Mesodermal cell (in vitro differentiated cells): ENCODE data around the gene KLHDC3.

ENCODE experiments used
- H3K27ac ChIP-seq: 2 replicates; pipeline ENCODE4 v1.7.0; 2013; ENCODE audit warnings: mild to moderate bottlenecking, low read depth, low read length, moderate library complexity; ENCODE audit not compliant: severe bottlenecking
- H3K36me3 ChIP-seq: 2 replicates; pipeline ENCODE4 v1.7.1; 2013; ENCODE audit warnings: mild to moderate bottlenecking, low read length, moderate library complexity; ENCODE audit not compliant: control insufficient read depth, insufficient read depth
- H3K4me1 ChIP-seq: one replicate; pipeline ENCODE4 v1.7.1; 2013; ENCODE audit warnings: mild to moderate bottlenecking, low read length; ENCODE audit not compliant: insufficient read depth, control insufficient read depth, poor library complexity, severe bottlenecking
- H3K4me3 ChIP-seq: 2 replicates; pipeline ENCODE4 v1.7.0; 2013; ENCODE audit warnings: low read length, control low read depth, mild to moderate bottlenecking; ENCODE audit not compliant: insufficient read depth, poor library complexity, severe bottlenecking; ENCODE audit errors: extremely low read depth
- H3K9me3 ChIP-seq: 2 replicates; pipeline ENCODE4 v1.7.1; 2013; ENCODE audit warnings: mild to moderate bottlenecking, low read length, moderate library complexity; ENCODE audit not compliant: control insufficient read depth
- WGBS, 2 experiments: methylation state at CpG; one replicate each; pipeline ENCODE4 v1.1.5; 2013; ENCODE audit warnings: missing lambda C conversion rate in 2 of 2; ENCODE audit not compliant: insufficient coverage in 2 of 2; 5-methylcytosine and 5-hydroxymethylcytosine counted together

Gene KLHDC3

DNA sequence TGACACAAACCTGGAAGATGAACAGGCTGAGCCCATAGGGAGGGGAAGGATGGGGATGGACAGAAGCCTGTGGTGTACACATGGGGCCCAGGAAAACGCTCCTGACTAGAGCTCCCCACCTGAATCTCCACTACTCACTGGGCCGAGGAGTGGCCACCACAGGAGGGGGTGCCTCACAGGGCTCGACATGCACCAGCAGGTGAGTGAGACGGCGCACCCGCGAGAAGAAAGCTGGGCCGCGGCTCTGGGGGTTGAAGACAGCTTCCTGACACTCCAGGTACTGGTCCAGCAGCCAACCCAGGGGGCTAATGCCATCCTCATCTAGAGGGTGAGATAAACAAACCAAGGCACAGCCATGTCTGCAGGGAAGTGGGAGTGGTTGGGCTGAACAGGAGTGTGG is 29.3 kb downstream of the KLHDC3 start:
- WGBS, 2 experiments, result 96 to 98% methylated on average over 4 to 8 of the region's 9 CpGs
- peaks cover 91% of the 10 kb centered on the region for H3K36me3 ChIP-seq
- no peaks in the 10 kb centered on the region for H3K9me3 ChIP-seq
- H3K4me3 ChIP-seq, result no peak overlapping the region
- no peak overlapping the region for H3K27ac ChIP-seq
- no peaks in the 10 kb centered on the region for H3K4me1 ChIP-seq

- H3K4me1 ChIP-seq, result no peaks in the 10 kb centered on the region
- peaks cover 90% of the 10 kb centered on the region for H3K36me3 ChIP-seq
- H3K9me3 ChIP-seq, result no peaks in the 10 kb centered on the region
- H3K4me3 ChIP-seq, result no peak overlapping the region
- 96% methylated on average over 10 to 11 of the region's 11 CpGs for WGBS, 2 experiments
- no peak overlapping the region for H3K27ac ChIP-seq
These were observed 31.4 kb downstream of the KLHDC3 start for GRCh38 chr6:43045371-43045930.

- no peak overlapping the region for H3K4me3 ChIP-seq
- peaks cover 90% of the 10 kb centered on the region for H3K36me3 ChIP-seq
- H3K27ac ChIP-seq, result no peak overlapping the region
- peaks cover 20% of the 10 kb centered on the region for H3K4me1 ChIP-seq
- 100% methylated on average over 6 to 7 of the region's 7 CpGs for WGBS, 2 experiments
- H3K9me3 ChIP-seq, result no peaks in the 10 kb centered on the region
These were observed 33.9 kb downstream of the KLHDC3 start for GRCh38 chr6:43047998-43048397.

GRCh38 chr6:43050981-43051380 is 36.9 kb downstream of the KLHDC3 start:
- Histone ChIP-seq H3K4me1 (peaks cover 21% of the 10 kb centered on the region), H3K27ac (no peak overlapping the region), H3K4me3 (no peak overlapping the region), H3K9me3 (no peaks in the 10 kb centered on the region), H3K36me3 (peaks cover 81% of the 10 kb centered on the region)
- 94 to 97% methylated on average over 16 to 17 of the region's 17 CpGs for WGBS, 2 experiments

DNA sequence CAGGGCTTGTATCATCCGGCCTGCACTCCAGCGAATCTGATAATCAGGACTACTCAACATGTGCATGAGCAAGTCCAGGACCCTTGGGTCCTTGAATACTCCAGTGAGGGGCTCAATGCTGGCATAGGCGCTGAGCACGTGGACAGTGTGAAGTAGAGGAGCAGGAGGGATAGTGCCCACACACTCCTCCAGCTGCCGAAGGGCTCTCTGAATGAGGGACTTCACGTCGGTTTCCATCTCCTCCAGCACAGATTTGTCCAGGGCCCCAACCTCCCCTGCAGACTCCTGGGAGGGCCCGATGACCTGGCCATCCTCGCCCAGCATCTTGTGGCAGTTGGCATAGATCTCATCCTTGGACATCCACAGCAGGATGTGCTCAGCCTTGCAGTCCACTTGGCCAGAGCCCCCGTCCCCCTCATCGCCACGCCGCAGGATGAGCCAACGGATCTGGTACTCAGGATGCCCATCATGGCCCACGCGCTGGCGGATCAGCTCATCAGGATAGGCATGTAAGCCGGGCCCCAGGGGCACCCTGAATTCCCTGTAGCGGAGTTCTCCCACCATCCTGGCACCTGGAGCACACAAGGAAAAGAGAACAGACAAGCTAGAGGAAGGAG is 38.3 kb downstream of the KLHDC3 start:
- Histone ChIP-seq H3K27ac (peak overlapping the region; percentile 92), H3K9me3 (no peaks in the 10 kb centered on the region), H3K4me1 (peaks cover 21% of the 10 kb centered on the region), H3K4me3 (peak overlapping the region; percentile 89), H3K36me3 (peaks cover 75% of the 10 kb centered on the region)
- WGBS, 2 experiments, result 97% methylated on average over 19 of the region's 19 CpGs

DNA sequence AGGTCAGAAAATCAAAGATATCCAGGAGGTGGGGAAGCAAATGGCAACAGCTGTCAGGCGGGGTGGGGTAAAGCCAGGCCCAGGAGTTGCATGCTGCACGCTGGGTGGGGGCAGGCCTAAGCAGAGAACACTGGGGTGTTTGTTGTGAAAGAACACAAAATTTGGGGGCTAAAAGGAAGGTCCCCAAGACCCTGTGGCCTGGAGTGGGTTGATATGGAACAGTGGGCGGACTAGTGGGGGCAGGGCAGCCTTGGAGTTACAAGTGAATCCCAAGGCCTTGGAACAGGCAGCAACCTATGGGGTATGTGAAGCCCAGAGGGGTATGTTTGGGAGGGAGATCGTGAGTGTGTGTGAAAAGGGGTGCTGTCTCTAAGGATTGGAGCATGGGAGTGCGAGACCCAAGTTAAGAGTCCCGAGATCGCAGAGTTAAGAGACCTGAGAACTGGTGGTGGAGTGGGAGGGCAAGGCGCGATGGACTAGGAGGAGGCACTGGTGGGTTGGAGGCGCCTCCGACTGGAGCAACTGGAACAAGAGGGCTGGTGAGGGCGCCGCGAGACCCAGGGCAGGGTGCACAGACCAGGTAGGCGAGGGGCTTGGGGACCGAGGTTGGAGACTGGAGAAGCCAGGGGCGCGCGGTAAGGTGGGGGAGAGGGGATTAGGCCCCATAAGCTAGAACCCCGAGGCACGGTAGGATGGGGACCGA is 38.9 kb downstream of the KLHDC3 start:
- peaks cover 24% of the 10 kb centered on the region for H3K4me1 ChIP-seq
- H3K9me3 ChIP-seq, result no peaks in the 10 kb centered on the region
- 20 to 22% methylated on average over 20 to 22 of the region's 22 CpGs for WGBS, 2 experiments
- peak overlapping the region; percentile 92 for H3K27ac ChIP-seq
- peaks cover 75% of the 10 kb centered on the region for H3K36me3 ChIP-seq
- peak overlapping the region; percentile 89 for H3K4me3 ChIP-seq

GRCh38 chr6:43053545-43054205 is 39.6 kb downstream of the KLHDC3 start, which contains the start of gene CUL7:
CUL7 (minus strand) TSS chr6:43053851; CDS start chr6:43052788, 1,063 bp downstream.
- peak within 1 kb of the TSS; percentile 89 for H3K4me3 ChIP-seq
- H3K27ac ChIP-seq, result peak within 1 kb of the TSS; percentile 92
- no peaks in the 10 kb centered on the region for H3K9me3 ChIP-seq
- H3K36me3 ChIP-seq, result peaks cover 72% of the 10 kb centered on the region
- H3K4me1 ChIP-seq, result peaks cover 30% of the 10 kb centered on the region
- 0% methylated on average over 26 to 39 of the region's 45 CpGs for WGBS, 2 experiments

- peaks cover 30% of the 10 kb centered on the region for H3K4me1 ChIP-seq
- H3K27ac ChIP-seq, result peak overlapping the region; percentile 92
- H3K9me3 ChIP-seq, result no peaks in the 10 kb centered on the region
- peak overlapping the region; percentile 89 for H3K4me3 ChIP-seq
- 86 to 92% methylated on average over 16 of the region's 17 CpGs for WGBS, 2 experiments
- H3K36me3 ChIP-seq, result peaks cover 66% of the 10 kb centered on the region
These were observed 40.3 kb downstream of the KLHDC3 start for GRCh38 chr6:43054206-43054943.

GRCh38 chr6:43055966-43056365 is 41.9 kb downstream of the KLHDC3 start:
- Histone ChIP-seq H3K9me3 (no peaks in the 10 kb centered on the region), H3K4me1 (peaks cover 30% of the 10 kb centered on the region), H3K27ac (no peak overlapping the region), H3K4me3 (no peak overlapping the region), H3K36me3 (peaks cover 50% of the 10 kb centered on the region)
- 92 to 95% methylated on average over 7 to 8 of the region's 8 CpGs for WGBS, 2 experiments

DNA sequence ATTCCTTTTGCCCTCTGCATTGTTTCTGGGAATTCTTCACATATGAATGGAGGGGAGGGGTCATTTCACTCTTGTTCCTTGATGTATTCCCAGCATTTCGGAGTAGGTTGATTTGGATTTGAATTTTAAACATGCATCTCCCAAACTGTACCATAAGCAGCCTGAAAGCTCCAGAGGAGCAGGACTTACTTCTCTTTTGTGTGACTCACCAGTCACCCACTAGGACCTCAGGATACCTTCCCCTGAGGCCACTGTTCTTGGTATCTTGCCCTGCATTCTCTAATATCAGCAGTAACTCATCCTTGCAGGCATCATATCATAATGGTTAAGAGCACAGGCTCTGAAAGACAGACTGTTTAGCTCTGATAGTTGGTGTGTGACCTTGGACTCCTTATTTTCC is 44.5 kb downstream of the KLHDC3 start:
- peak overlapping the region; percentile 65 for H3K4me3 ChIP-seq
- H3K27ac ChIP-seq, result no peak overlapping the region
- peaks cover 43% of the 10 kb centered on the region for H3K36me3 ChIP-seq
- peaks cover 17% of the 10 kb centered on the region for H3K4me1 ChIP-seq
- no CpG with 5 or more reads among the region's 1 CpG for WGBS, 2 experiments
- no peaks in the 10 kb centered on the region for H3K9me3 ChIP-seq
